ENCODE results near the gene ATG2A. TPM values are rescaled to one million over a fixed set of nuclear protein-coding genes. Genes with fewer than 3 reads are reported as not detected.

Gene ATG2A
- total and polyA plus RNA-seq, 10 of the 15 experiments (the other 5 are each of a cell fraction or from before 2014, with no cell fraction given), result 0.08 to 19.0 (median 4.6) TPM

GRCh38 chr11:64903291-64903833, 13.6 kb downstream of the ATG2A start:
- 82% methylated on average over 23 of the region's 23 CpGs for WGBS (ENCODE audit: insufficient coverage, insufficient replicate concordance, low lambda C conversion rate, missing lambda C conversion rate)
- RAD21 ChIA-PET (ENCODE audit: unreplicated experiment), result no interaction called here
- BruUV-seq (replicated peaks), result no TSS peak
- no peak for FAIRE-seq
- no peak overlapping the region for H3K27ac ChIP-seq (ENCODE audit: control insufficient read depth, insufficient read depth)
- POLR2A ChIA-PET, result no interaction called here
- H4K20me1 ChIP-seq (ENCODE audit: control insufficient read depth, insufficient read depth), result no peaks in the 10 kb centered on the region
- no peaks in the 10 kb centered on the region for H3K79me2 ChIP-seq (ENCODE audit: control insufficient read depth, insufficient read depth, low read length)
- peaks cover 0 to 2% of the 10 kb centered on the region in 2 experiments; a peak in 2 of 4 replicates for H3K36me3 ChIP-seq (ENCODE audit: control insufficient read depth in 2 of 2, insufficient read depth in 2 of 2, low read length in 1 of 2)
- CTCF ChIA-PET, result no interaction called here
- no peak overlapping the region for H3K4me2 ChIP-seq (ENCODE audit: control insufficient read depth, insufficient read depth)
- no peak for DNase-seq (ENCODE audit: low read depth, low spot score)
- in situ Hi-C loops (cut with MboI) (no loop called here), intact Hi-C loops (cut with micrococcal nuclease; ENCODE audit: unreplicated experiment) (no loop called here)
- ATAC-seq, result no peak
- peaks cover 9% of the 10 kb centered on the region for H3K4me1 ChIP-seq (ENCODE audit: control insufficient read depth, insufficient read depth, low read length)
- H2AFZ ChIP-seq (ENCODE audit: control insufficient read depth, low read depth, low read length), result no peak overlapping the region
- no peaks in the 10 kb centered on the region for H3K27me3 ChIP-seq (replicated peaks in 1 of 2; ENCODE audit: control insufficient read depth in 2 of 2, insufficient read depth in 2 of 2, low read length in 1 of 2)
- TF ChIP-seq CHD1 (IDR thresholded peaks at IDR 0.05; ENCODE audit: low read depth, low read length) (no peak), SUPT20H (IDR thresholded peaks at IDR 0.05; ENCODE audit: borderline replicate concordance, control insufficient read depth, low read depth, low read length) (no peak), SPI1 (IDR thresholded peaks at IDR 0.05; ENCODE audit: borderline replicate concordance, insufficient read depth, low read depth, low read length) (no peak), CREB1 (IDR thresholded peaks at IDR 0.05; ENCODE audit: low read depth) (no peak), POLR2AphosphoS2 (IDR thresholded peaks at IDR 0.05; ENCODE audit: low read depth, low read length) (no peak), ZNF384 (IDR thresholded peaks at IDR 0.05; ENCODE audit: borderline replicate concordance, low read depth, low read length) (no peak), GATAD2B (conservative IDR thresholded peaks at IDR 0.05; ENCODE audit: low read depth) (no peak), ZSCAN29 (IDR thresholded peaks at IDR 0.05) (no peak), TARDBP (IDR thresholded peaks at IDR 0.05; ENCODE audit: borderline replicate concordance) (no peak), RAD51 (IDR thresholded peaks at IDR 0.05) (no peak)
- TF ChIP-seq, protein P1, sequence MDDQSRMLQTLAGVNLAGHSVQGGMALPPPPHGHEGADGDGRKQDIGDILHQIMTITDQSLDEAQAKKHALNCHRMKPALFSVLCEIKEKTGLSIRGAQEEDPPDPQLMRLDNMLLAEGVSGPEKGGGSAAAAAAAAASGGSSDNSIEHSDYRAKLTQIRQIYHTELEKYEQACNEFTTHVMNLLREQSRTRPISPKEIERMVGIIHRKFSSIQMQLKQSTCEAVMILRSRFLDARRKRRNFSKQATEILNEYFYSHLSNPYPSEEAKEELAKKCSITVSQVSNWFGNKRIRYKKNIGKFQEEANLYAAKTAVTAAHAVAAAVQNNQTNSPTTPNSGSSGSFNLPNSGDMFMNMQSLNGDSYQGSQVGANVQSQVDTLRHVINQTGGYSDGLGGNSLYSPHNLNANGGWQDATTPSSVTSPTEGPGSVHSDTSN (IDR thresholded peaks at IDR 0.05; ENCODE audit: insufficient replicate concordance, low read depth, low read length), result no peak
- TF ChIP-seq, protein P2, sequence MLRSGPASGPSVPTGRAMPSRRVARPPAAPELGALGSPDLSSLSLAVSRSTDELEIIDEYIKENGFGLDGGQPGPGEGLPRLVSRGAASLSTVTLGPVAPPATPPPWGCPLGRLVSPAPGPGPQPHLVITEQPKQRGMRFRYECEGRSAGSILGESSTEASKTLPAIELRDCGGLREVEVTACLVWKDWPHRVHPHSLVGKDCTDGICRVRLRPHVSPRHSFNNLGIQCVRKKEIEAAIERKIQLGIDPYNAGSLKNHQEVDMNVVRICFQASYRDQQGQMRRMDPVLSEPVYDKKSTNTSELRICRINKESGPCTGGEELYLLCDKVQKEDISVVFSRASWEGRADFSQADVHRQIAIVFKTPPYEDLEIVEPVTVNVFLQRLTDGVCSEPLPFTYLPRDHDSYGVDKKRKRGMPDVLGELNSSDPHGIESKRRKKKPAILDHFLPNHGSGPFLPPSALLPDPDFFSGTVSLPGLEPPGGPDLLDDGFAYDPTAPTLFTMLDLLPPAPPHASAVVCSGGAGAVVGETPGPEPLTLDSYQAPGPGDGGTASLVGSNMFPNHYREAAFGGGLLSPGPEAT (IDR thresholded peaks at IDR 0.05; ENCODE audit: low read depth), result no peak
- H3K9ac ChIP-seq (ENCODE audit: control insufficient read depth, insufficient read depth, low read length), result no peak overlapping the region
- SMC1A ChIA-PET (ENCODE audit: uncharacterized antibody, unreplicated experiment), result no interaction called here
- no peak overlapping the region for H3K4me3 ChIP-seq
- no peaks in the 10 kb centered on the region for H3K9me3 ChIP-seq (replicated peaks; ENCODE audit: control insufficient read depth, insufficient read depth, low read length)
